ENCODE data around the gene STT3B. TPM values are rescaled to one million over a fixed set of nuclear protein-coding genes. Genes with fewer than 3 reads are reported as not detected.
A peak's percentile ranks its signal among the peaks of the same experiment; 100 is the strongest.
"Not testable (repeated sequence)": the region's sequence is repeated elsewhere in the genome, so short reads cannot be mapped to it uniquely, and the experiment has no call there.

The STT3B gene
- total RNA-seq, 2 experiments from 2014 or later: 111 to 113 TPM

DNA sequence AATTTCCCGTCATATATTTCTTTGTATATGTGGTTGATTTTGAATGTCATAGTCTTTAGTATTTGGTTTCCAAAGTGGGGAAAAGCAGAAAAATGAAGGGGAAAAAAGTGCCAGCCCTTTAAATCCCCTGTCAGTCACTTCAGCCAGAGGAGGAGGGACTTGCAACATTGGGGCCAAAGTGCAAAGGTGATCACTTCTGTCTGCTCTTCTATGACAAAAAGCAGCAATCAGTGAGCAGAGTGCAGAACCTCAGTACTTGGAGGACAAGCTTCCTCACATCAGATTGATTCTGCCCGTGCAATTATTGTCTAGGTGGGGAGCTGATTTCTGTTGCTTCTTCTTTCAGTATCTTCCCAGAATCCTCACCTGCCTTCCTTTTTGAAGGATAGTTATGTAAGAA is 60.0 kb downstream of the STT3B start:
- Mint-ChIP-seq H3K27ac (peak overlapping the region; percentile 9), H3K9me3 (peaks cover 28% of the 10 kb centered on the region), H3K36me3 (ENCODE audit: low read depth) (peaks cover 92% of the 10 kb centered on the region), H3K4me3 (no peak overlapping the region), H3K4me1 (ENCODE audit: low read depth) (peaks cover 75% of the 10 kb centered on the region), H3K27me3 (no peaks in the 10 kb centered on the region)
- H3K27ac ChIP-seq (ENCODE audit: low read depth in 1 of 2, low read length in 2 of 2): no peak overlapping the region
- H3K4me3 ChIP-seq (ENCODE audit: low read length): no peak overlapping the region
- TF ChIP-seq, protein P1, sequence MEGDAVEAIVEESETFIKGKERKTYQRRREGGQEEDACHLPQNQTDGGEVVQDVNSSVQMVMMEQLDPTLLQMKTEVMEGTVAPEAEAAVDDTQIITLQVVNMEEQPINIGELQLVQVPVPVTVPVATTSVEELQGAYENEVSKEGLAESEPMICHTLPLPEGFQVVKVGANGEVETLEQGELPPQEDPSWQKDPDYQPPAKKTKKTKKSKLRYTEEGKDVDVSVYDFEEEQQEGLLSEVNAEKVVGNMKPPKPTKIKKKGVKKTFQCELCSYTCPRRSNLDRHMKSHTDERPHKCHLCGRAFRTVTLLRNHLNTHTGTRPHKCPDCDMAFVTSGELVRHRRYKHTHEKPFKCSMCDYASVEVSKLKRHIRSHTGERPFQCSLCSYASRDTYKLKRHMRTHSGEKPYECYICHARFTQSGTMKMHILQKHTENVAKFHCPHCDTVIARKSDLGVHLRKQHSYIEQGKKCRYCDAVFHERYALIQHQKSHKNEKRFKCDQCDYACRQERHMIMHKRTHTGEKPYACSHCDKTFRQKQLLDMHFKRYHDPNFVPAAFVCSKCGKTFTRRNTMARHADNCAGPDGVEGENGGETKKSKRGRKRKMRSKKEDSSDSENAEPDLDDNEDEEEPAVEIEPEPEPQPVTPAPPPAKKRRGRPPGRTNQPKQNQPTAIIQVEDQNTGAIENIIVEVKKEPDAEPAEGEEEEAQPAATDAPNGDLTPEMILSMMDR (IDR thresholded peaks at IDR 0.05): no peak
- ATAC-seq (ENCODE audit: poor library complexity) (no peak), DNase-seq (no peak)
- peaks cover 0 to 28% of the 10 kb centered on the region in 2 experiments for H3K9me3 ChIP-seq (ENCODE audit: control insufficient read depth in 1 of 2, insufficient read depth in 1 of 2, low read length in 2 of 2)
- ChIA-PET CTCF (no interaction called here), POLR2A (no interaction called here)
- H3K27me3 ChIP-seq (ENCODE audit: control insufficient read depth in 1 of 2, insufficient read depth in 2 of 2, low read length in 2 of 2): no peaks in the 10 kb centered on the region
- H3K4me1 ChIP-seq (ENCODE audit: insufficient read depth, low read length): peaks cover 17% of the 10 kb centered on the region
- peaks cover 61% of the 10 kb centered on the region for H3K36me3 ChIP-seq (ENCODE audit: insufficient read depth, low read length)
- intact Hi-C loops (cut with DNase I, micrococcal nuclease): no loop called here

DNA sequence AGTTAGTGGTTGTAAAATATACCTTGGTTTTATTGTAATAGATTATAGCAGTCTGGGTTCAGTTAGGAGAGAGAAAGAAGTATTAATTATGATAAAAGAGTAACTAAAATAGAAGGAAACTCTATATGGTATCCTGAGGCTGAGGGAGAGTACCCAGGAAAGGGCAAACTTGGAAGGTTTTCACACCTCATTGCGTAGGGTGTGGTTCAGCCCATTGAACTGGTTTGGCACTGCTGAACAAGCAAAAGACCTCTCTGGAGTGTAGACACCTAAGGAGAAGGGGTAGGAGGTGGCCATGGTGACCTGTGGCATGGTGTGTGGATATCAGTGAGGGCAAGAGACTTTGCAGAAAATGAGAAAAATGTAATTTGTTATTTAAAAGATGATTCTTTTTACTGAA is 63.5 kb downstream of the STT3B start:
- peaks cover 88% of the 10 kb centered on the region for H3K36me3 Mint-ChIP-seq (ENCODE audit: low read depth)
- peaks cover 54% of the 10 kb centered on the region for H3K36me3 ChIP-seq (ENCODE audit: insufficient read depth, low read length)
- H3K27ac ChIP-seq (ENCODE audit: low read depth in 1 of 2, low read length in 2 of 2): no peak overlapping the region
- ChIA-PET CTCF (no interaction called here), POLR2A (interaction anchor here (1.5 kb wide), 1 partner anchor 16 kb away, joined by 5 read pairs; no protein-coding TSS in a partner anchor)
- H3K4me3 ChIP-seq (ENCODE audit: low read length): no peak overlapping the region
- peaks cover 7% of the 10 kb centered on the region for H3K9me3 Mint-ChIP-seq
- DNase-seq (no peak), ATAC-seq (ENCODE audit: poor library complexity) (no peak)
- H3K27ac Mint-ChIP-seq: peak overlapping the region; percentile 10
- peaks cover 0 to 13% of the 10 kb centered on the region in 2 experiments for H3K9me3 ChIP-seq (ENCODE audit: control insufficient read depth in 1 of 2, insufficient read depth in 1 of 2, low read length in 2 of 2)
- no peaks in the 10 kb centered on the region for H3K27me3 Mint-ChIP-seq
- peaks cover 17% of the 10 kb centered on the region for H3K4me1 ChIP-seq (ENCODE audit: insufficient read depth, low read length)
- H3K4me1 Mint-ChIP-seq (ENCODE audit: low read depth): peaks cover 56% of the 10 kb centered on the region
- H3K27me3 ChIP-seq (ENCODE audit: control insufficient read depth in 1 of 2, insufficient read depth in 2 of 2, low read length in 2 of 2): no peaks in the 10 kb centered on the region
- no peak overlapping the region for H3K4me3 Mint-ChIP-seq
- TF ChIP-seq, protein P1 (IDR thresholded peaks at IDR 0.05): no peak
- intact Hi-C loops (cut with DNase I, micrococcal nuclease): no loop called here

DNA sequence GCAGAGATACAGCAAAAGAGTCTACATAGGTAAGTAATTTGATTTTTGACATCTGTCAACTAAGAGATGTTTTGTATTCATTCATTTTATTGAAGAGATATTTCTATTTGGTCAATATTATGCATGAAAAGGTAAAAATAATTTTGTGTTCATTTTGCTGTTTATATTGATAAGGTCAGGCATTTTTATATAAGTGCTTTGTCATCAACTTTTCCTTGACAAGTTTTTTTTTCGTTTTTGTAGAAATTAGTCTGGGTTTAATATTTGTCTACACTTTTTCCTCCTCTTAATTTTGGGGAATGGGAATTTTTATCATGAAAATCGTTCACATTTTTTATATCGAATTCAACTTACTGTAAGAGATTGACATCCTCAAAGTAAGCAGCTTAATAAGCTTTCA is 67.7 kb downstream of the STT3B start:
- H3K4me1 Mint-ChIP-seq (ENCODE audit: low read depth): peaks cover 33% of the 10 kb centered on the region
- Histone ChIP-seq H3K4me1 (ENCODE audit: insufficient read depth, low read length) (peaks cover 3% of the 10 kb centered on the region), H3K36me3 (ENCODE audit: insufficient read depth, low read length) (peaks cover 54% of the 10 kb centered on the region), H3K4me3 (ENCODE audit: low read length) (no peak overlapping the region), H3K9me3 (ENCODE audit: control insufficient read depth in 1 of 2, insufficient read depth in 1 of 2, low read length in 2 of 2) (peaks cover 0 to 9% of the 10 kb centered on the region in 2 experiments), H3K27ac (ENCODE audit: low read depth in 1 of 2, low read length in 2 of 2) (no peak overlapping the region), H3K27me3 (ENCODE audit: control insufficient read depth in 1 of 2, insufficient read depth in 2 of 2, low read length in 2 of 2) (no peaks in the 10 kb centered on the region)
- no peak overlapping the region for H3K27ac Mint-ChIP-seq
- peaks cover 88% of the 10 kb centered on the region for H3K36me3 Mint-ChIP-seq (ENCODE audit: low read depth)
- intact Hi-C loops (cut with DNase I, micrococcal nuclease): no loop called here
- TF ChIP-seq, protein P1 (IDR thresholded peaks at IDR 0.05): no peak
- ATAC-seq (ENCODE audit: poor library complexity) (no peak), DNase-seq (no peak)
- H3K9me3 Mint-ChIP-seq: peaks cover under 1% of the 10 kb centered on the region
- no peak overlapping the region for H3K4me3 Mint-ChIP-seq
- H3K27me3 Mint-ChIP-seq: no peaks in the 10 kb centered on the region
- ChIA-PET CTCF (no interaction called here), POLR2A (no interaction called here)

DNA sequence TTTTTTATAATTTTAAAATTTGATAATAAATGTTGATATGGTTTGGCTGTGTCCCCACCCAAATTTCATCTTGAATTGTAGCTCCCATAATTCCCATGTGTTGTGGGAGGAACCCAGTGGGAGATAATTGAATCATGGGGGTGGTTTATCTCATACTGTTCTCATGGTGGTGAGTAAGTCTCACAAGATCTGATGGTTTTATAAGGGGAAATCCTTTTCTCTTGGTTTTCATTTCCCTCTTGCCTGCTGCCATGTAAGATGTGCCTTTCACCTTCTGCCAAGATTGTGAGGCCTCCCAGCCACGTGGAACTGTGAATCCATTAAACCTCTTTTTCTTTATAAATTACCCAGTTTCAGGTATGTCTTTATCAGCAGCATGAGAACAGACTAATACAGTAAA is 72.6 kb downstream of the STT3B start:
- ATAC-seq (ENCODE audit: poor library complexity); H3K4me1 ChIP-seq (ENCODE audit: insufficient read depth, low read length); H3K4me3 Mint-ChIP-seq; POLR2A ChIA-PET; intact Hi-C loops (cut with DNase I, micrococcal nuclease); H3K27me3 ChIP-seq (ENCODE audit: control insufficient read depth in 1 of 2, insufficient read depth in 2 of 2, low read length in 2 of 2); CTCF ChIA-PET; H3K27me3 Mint-ChIP-seq; H3K27ac ChIP-seq (ENCODE audit: low read depth in 1 of 2, low read length in 2 of 2); H3K27ac Mint-ChIP-seq; DNase-seq; H3K4me3 ChIP-seq (ENCODE audit: low read length): not testable (repeated sequence)
- H3K9me3 Mint-ChIP-seq: peaks cover 12% of the 10 kb centered on the region
- Histone ChIP-seq H3K36me3 (ENCODE audit: insufficient read depth, low read length) (peaks cover 65% of the 10 kb centered on the region), H3K9me3 (ENCODE audit: control insufficient read depth in 1 of 2, insufficient read depth in 1 of 2, low read length in 2 of 2) (peaks cover 10 to 31% of the 10 kb centered on the region in 2 experiments)
- H3K36me3 Mint-ChIP-seq (ENCODE audit: low read depth): peaks cover 98% of the 10 kb centered on the region
- peaks cover 50% of the 10 kb centered on the region for H3K4me1 Mint-ChIP-seq (ENCODE audit: low read depth)

Data from CD4-positive, alpha-beta T cell (primary cell).